Measurements from ENCODE around the gene FAM216A. TPM values are rescaled to one million over a fixed set of nuclear protein-coding genes. Genes with fewer than 3 reads are reported as not detected.
A peak's percentile ranks its signal among the peaks of the same experiment; 100 is the strongest.
"Not testable (repeated sequence)": the region's sequence is repeated elsewhere in the genome, so short reads cannot be mapped to it uniquely, and the experiment has no call there.

Gene FAM216A, protein sequence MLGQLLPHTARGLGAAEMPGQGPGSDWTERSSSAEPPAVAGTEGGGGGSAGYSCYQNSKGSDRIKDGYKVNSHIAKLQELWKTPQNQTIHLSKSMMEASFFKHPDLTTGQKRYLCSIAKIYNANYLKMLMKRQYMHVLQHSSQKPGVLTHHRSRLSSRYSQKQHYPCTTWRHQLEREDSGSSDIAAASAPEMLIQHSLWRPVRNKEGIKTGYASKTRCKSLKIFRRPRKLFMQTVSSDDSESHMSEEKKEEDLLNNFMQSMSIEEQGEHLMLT
- total RNA-seq = 10 to 100 TPM; 14.6 to 17.5 TPM

DNA sequence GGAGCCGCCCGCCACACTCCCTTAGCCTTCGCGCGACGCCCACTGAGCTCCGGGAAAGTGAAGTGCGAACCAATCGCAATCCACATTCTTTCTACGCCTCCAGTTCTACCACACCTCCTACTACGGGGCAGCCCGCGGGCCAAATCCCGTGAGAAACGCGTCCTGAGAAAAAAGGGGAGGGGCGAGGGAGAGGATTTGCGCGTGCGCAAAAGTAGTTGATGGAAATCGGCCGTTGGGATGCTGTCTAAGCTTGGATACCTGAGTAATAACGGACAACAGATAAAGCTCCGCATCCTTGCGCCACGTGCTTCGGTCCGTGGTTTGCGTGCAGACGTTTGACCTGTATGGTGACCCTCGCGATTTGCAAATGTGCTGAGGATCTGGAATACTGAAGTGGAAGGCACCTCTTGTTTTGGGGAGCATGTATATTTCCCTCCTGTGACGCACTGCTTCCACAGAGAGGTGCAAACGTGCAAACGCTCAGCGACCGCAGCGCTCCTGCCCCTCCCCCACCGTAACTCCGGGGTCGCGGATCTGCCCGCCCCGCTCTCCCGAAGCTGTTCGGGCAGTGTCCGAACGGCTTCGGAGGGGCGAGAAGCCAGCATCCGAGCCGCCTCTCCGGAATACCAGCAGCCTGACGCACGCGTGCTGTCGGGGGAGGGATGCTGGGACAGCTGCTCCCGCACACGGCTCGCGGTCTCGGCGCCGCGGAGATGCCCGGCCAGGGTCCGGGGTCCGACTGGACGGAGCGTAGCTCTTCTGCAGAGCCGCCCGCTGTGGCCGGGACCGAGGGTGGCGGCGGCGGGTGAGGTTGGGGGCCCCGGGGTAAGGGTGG, at the start of gene FAM216A, which contains the start of gene GPN3:
Gene FAM216A (plus strand): TSS at position 632 of the 835 bp plus-strand sequence. CDS start 31 bp downstream, at position 663.
Gene GPN3 (minus strand): TSS at position 44 of the 835 bp plus-strand sequence. CDS start 54 bp downstream, outside the sequence.
- H3K4me3 Mint-ChIP-seq = peak within 1 kb of the TSS; percentile 98
- ChIA-PET CTCF (interaction anchor here (0.5 to 7.4 kb wide), 31 partner anchors 8 to 416 kb away, joined by 3 to 69 read pairs (median 4); partner anchors contain the start of genes ARPC3, RAD9B, TCTN1 and VPS29), POLR2A (interaction anchor here (0.6 to 1.5 kb wide), 3 partner anchors 18 to 308 kb away, joined by 3 to 11 read pairs (median 7); partner anchors contain the start of gene ARPC3)
- peak; percentile 98 for DNase-seq
- peaks cover 43% of the 10 kb centered on the region for H3K4me1 Mint-ChIP-seq
- no peaks in the 10 kb centered on the region for H3K9me3 Mint-ChIP-seq
- peak within 1 kb of the TSS; percentile 97 for H3K27ac Mint-ChIP-seq
- H3K27me3 Mint-ChIP-seq = no peaks in the 10 kb centered on the region
- H3K36me3 Mint-ChIP-seq (ENCODE audit: low read depth) = peaks cover 10% of the 10 kb centered on the region

DNA sequence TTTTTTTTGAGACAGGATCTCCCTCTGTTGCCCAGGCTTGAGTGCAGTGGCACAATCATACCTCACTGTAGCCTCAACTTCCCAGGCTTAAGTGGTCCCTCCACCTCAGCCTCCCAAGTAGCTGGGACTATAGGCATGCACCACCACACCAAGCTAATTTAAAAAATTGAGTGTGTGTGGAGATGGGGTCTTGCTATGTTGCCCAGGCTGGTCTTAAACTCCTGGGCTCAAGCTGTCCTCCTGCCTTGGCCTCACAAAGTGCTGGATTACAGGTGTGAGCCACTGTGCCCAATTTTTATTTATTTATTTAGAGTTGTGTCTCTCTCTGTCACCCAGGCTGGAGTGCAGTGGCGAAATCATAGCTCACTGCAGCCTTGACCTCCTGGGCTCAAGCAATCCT, 48.0 kb upstream of the FAM216A start:
- H3K9me3 Mint-ChIP-seq; H3K36me3 Mint-ChIP-seq (ENCODE audit: low read depth); DNase-seq; H3K4me3 Mint-ChIP-seq; H3K4me1 Mint-ChIP-seq; POLR2A ChIA-PET; H3K27ac Mint-ChIP-seq: not testable (repeated sequence)
- H3K27me3 Mint-ChIP-seq = peaks cover 28% of the 10 kb centered on the region
- CTCF ChIA-PET = interaction anchor here (0.6 to 1.5 kb wide), 5 partner anchors 11 to 318 kb away, joined by 3 to 6 read pairs (median 3); no protein-coding TSS in a partner anchor

DNA sequence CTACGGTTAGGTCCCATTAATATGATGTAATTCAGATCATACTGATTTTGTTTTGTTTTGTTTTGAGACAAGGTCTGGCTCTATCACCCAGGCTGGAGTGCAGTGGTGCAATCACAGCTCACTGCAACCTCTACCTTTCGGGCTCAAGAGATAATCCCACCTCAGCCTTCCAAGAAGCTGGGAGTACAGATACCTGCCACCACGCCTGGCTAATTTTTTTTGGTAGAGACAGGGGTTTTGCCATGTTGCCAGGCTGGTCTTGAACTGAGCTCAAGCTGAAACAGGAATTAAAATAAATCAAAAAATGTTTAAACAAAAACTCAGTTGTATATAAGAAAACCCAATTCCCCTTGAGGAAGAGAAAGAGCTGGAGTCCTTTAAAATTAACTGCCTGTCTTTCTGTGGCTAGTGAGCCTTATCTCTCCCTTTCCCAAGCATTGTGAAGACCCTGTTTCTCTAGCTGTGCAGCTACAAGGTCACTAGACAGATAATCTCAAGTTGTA, 47.4 kb upstream of the FAM216A start:
- Mint-ChIP-seq H3K4me1 (no peaks in the 10 kb centered on the region), H3K9me3 (no peaks in the 10 kb centered on the region), H3K36me3 (ENCODE audit: low read depth) (no peaks in the 10 kb centered on the region), H3K4me3 (no peak overlapping the region), H3K27ac (no peak overlapping the region), H3K27me3 (peaks cover 28% of the 10 kb centered on the region)
- ChIA-PET POLR2A (interaction anchor here (0.6 kb wide), 1 partner anchor 91 kb away, joined by 3 read pairs; no protein-coding TSS in a partner anchor), CTCF (interaction anchor here (0.6 to 1.5 kb wide), 5 partner anchors 10 to 319 kb away, joined by 3 to 6 read pairs (median 3); no protein-coding TSS in a partner anchor)
- no peak for DNase-seq

DNA sequence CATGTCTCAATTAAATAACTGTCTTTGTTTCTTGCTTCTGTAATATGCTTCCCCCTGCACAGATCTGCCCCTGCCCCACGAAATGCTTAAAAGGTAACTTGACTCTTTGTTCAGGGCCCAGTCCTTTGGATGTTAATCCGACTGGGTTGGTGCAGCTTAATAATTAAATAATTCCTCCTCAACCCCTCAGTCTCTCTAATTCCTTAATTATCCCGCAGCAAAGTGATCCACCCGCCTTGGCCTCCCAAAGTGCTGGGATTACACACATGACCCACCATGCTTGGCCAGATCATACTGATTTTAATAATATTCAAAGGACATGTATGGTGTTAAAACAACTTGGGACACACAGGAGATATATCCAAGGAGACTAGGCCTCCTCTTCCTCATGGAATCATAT, 46.9 kb upstream of the FAM216A start:
- no peaks in the 10 kb centered on the region for H3K4me1 Mint-ChIP-seq
- CTCF ChIA-PET = interaction anchor here (1.2 to 1.5 kb wide), 3 partner anchors 9 to 320 kb away, joined by 3 to 6 read pairs (median 3); no protein-coding TSS in a partner anchor
- DNase-seq = no peak
- no peak overlapping the region for H3K27ac Mint-ChIP-seq
- H3K27me3 Mint-ChIP-seq = peaks cover 28% of the 10 kb centered on the region
- H3K4me3 Mint-ChIP-seq = no peak overlapping the region
- no peaks in the 10 kb centered on the region for H3K36me3 Mint-ChIP-seq (ENCODE audit: low read depth)
- no peaks in the 10 kb centered on the region for H3K9me3 Mint-ChIP-seq
- POLR2A ChIA-PET = interaction anchor here (0.6 kb wide), 1 partner anchor 92 kb away, joined by 3 read pairs; no protein-coding TSS in a partner anchor

DNA sequence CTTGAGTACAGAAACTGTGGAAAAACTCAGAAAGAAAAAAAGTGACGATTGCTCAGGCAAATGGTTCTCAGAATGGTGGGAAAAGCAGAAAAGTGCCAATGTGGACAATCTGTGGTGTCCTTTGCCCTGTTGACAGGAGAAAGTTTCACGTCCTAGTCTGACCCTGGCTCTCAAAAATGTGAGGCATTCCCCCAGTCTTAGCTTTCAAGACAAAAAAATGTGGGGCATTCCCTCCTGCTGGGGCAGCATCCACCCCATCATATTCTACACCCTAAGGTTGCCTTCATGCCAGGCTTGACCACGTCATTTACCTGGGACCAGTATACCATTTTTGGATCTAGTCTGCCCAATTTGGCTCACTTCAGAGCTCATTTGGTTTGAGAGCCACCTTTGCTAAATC, 44.4 kb upstream of the FAM216A start:
- Mint-ChIP-seq H3K9me3 (no peaks in the 10 kb centered on the region), H3K27me3 (peaks cover 25% of the 10 kb centered on the region), H3K36me3 (ENCODE audit: low read depth) (no peaks in the 10 kb centered on the region), H3K4me3 (no peak overlapping the region), H3K27ac (no peak overlapping the region), H3K4me1 (no peaks in the 10 kb centered on the region)
- ChIA-PET CTCF (interaction anchor here (1.0 kb wide), 1 partner anchor 9 kb away, joined by 5 read pairs; no protein-coding TSS in a partner anchor), POLR2A (no interaction called here)
- no peak for DNase-seq

DNA sequence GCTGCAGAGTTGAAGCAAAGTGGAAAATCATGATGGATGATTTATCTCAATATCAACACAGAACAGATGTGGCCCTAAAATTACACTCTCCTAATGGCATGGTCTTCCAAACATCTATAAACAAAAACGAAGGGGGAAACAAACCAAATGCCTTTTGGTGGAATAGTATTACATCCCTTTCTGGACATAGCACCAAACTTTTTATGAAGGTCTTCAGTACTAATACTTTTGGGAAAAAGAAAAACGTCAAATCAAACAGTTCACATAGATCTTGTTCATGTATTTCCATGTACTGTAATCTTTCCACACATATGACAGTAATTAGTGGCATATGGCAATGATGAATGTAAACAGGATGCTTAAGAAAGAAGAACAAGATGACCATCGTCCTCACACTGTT, 42.2 kb upstream of the FAM216A start:
- CTCF ChIA-PET = interaction anchor here (0.7 kb wide), 1 partner anchor 464 kb away, joined by 3 read pairs; no protein-coding TSS in a partner anchor
- Mint-ChIP-seq H3K9me3 (no peaks in the 10 kb centered on the region), H3K27ac (no peak overlapping the region), H3K36me3 (ENCODE audit: low read depth) (no peaks in the 10 kb centered on the region), H3K4me3 (no peak overlapping the region), H3K27me3 (peaks cover 18% of the 10 kb centered on the region), H3K4me1 (peaks cover 4% of the 10 kb centered on the region)
- DNase-seq = no peak
- POLR2A ChIA-PET = no interaction called here

DNA sequence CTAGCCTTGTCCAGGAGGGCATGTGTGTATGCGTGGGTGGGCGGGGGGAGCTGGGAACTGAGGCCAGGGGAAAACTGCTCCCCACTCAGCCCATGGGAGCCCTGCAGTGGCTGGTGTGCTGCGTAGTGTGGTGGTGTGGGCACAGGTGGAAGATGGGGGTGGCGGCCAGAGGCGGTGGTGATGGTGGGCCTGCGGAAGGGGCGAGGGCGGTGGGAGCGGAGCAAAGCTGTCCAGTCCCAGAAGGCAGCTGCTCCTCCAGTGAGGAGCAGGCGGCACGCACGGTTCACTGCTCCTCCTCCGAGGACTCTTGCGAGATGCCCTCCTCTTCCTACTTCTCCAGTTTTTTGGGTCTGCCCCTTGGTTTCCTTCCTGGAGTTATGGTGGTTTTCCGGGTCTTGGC, 39.0 kb upstream of the FAM216A start:
- CTCF ChIA-PET; H3K27me3 Mint-ChIP-seq; DNase-seq; H3K36me3 Mint-ChIP-seq (ENCODE audit: low read depth); H3K9me3 Mint-ChIP-seq; H3K27ac Mint-ChIP-seq; H3K4me3 Mint-ChIP-seq; POLR2A ChIA-PET: not testable (repeated sequence)
- peaks cover 12% of the 10 kb centered on the region for H3K4me1 Mint-ChIP-seq

DNA sequence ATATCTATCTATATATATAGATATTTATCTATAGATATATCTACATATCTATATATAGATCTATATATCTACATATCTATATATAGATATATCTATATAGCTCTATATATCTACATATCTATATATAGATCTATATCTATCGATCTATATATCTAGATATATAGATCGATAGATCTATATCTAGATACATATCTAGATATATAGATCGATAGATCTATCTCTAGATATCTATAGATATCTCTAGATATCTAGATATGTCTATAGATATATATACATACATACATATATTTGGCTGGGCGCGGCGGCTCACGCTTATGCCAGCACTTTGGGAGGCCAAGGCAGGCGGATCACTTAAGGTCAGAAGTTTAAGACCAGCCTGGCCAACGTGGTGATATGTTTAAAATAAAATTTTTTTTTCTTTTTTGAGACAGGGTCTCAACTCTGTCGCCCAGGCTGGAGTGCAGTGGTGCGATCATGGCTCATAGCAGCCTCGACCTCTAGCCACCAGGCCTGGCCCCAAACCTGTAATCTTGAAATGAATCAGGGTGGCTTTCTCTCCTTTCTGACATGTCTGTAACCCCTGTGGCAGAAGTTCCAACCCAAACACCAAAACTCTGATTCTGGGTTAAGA, 36.6 kb upstream of the FAM216A start:
- peak overlapping the region; percentile 22 for H3K27ac Mint-ChIP-seq
- H3K4me3 Mint-ChIP-seq = no peak overlapping the region
- ChIA-PET POLR2A (interaction anchor here (0.6 to 1.2 kb wide), 3 partner anchors 17 to 145 kb away, joined by 5 to 7 read pairs (median 6); no protein-coding TSS in a partner anchor), CTCF (interaction anchor here (0.6 to 2.1 kb wide), 47 partner anchors 9 to 1302 kb away, joined by 3 to 43 read pairs (median 4); partner anchors contain the start of genes ARPC3, ATP2A2, FAM216A and GPN3)
- DNase-seq = no peak
- H3K27me3 Mint-ChIP-seq = no peaks in the 10 kb centered on the region
- H3K4me1 Mint-ChIP-seq = peaks cover 12% of the 10 kb centered on the region
- no peaks in the 10 kb centered on the region for H3K9me3 Mint-ChIP-seq
- H3K36me3 Mint-ChIP-seq (ENCODE audit: low read depth) = peaks cover 21% of the 10 kb centered on the region

DNA sequence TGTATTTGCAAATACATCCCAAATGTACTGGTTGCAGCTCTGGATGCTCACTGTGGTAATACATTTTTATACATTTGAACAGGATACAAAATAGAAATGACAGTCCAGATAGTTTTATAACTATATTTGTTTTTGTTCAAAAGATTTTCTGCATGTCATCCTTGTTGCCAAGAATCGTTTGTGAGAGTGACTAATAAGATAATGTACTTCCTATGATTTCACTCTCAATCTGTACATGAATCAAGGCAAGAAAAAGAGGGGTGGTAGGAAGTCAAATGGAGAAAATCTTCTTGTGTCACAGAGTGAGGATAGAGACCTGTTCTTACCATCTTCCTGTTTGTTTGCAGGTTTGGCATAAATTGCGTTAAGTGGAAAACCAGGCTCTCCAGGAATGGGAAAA, 32.4 kb upstream of the FAM216A start:
- H3K4me1 Mint-ChIP-seq = peaks cover 10% of the 10 kb centered on the region
- no peaks in the 10 kb centered on the region for H3K27me3 Mint-ChIP-seq
- H3K4me3 Mint-ChIP-seq = no peak overlapping the region
- ChIA-PET CTCF (no interaction called here), POLR2A (no interaction called here)
- no peak overlapping the region for H3K27ac Mint-ChIP-seq
- no peak for DNase-seq
- peaks cover 43% of the 10 kb centered on the region for H3K36me3 Mint-ChIP-seq (ENCODE audit: low read depth)
- no peaks in the 10 kb centered on the region for H3K9me3 Mint-ChIP-seq

DNA sequence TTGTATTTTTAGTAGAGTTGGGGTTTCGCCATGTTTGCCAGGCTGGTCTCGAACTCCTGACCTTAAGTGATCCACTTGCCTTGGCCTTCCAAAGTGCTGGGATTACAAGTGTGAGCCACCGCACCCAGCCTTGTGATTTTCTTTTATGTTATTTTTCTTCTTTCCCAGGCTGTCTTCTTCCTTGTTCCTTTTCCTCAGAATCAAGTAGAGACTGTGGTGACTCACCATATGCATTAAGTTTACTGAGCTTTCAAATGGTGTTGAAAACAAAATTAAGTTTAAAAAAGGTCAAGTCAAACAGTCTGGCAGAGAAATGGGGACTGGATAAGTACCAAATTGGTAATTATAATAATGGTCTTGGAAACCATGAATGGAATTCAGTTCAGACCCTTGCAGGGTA, 24.2 kb upstream of the FAM216A start:
- peaks cover 49% of the 10 kb centered on the region for H3K36me3 Mint-ChIP-seq (ENCODE audit: low read depth)
- peaks cover 36% of the 10 kb centered on the region for H3K4me1 Mint-ChIP-seq
- CTCF ChIA-PET = interaction anchor here (1.4 to 3.5 kb wide), 2 partner anchors 13 kb away, joined by 5 to 11 read pairs; no protein-coding TSS in a partner anchor
- peak overlapping the region; percentile 2 for H3K27ac Mint-ChIP-seq
- H3K4me3 Mint-ChIP-seq = no peak overlapping the region
- no peaks in the 10 kb centered on the region for H3K27me3 Mint-ChIP-seq
- POLR2A ChIA-PET = no interaction called here
- no peaks in the 10 kb centered on the region for H3K9me3 Mint-ChIP-seq
- no peak for DNase-seq

DNA sequence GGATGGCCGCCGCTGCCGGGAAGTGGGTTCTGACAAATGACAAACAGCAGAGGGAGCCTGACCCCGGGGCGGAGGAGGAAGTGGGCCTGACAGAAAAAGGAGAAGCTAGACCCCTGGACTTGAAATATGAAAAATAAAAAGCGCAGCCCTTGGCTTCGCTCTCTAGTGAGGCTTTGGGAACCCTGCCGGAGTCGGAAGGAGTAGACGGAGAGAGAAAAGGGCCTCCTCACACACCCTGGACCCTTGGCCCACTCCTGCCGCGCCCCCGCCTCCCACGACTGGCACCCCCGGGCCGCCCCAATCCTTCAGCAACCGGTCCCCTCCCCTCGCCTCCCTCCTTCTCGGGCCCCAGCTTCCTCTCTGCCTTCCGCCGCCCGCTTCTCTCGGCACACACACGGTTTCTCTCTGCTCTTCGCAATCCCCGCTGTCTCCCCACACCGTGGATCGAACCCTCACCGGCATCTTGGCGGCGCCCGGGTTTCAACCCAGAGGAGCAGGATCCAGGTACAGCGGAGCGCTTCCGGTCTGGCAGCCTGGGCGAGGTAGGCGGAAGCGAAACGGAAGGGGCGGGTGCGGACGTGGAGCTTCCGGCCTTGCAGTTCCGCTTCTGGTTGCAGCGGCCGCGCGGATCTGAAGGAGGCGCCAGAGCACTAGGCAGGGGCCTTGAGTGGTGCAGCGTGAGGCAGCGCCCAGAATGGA, 18.7 kb upstream of the FAM216A start, which contains the start of gene ARPC3:
Gene ARPC3 (minus strand): TSS at position 539 of the 699 bp plus-strand sequence. CDS start 77 bp downstream, at position 462.
- Mint-ChIP-seq H3K9me3 (no peaks in the 10 kb centered on the region), H3K27me3 (no peaks in the 10 kb centered on the region), H3K27ac (peak within 1 kb of the TSS; percentile 100), H3K36me3 (ENCODE audit: low read depth) (peaks cover 36% of the 10 kb centered on the region), H3K4me3 (peak within 1 kb of the TSS; percentile 100), H3K4me1 (peaks cover 49% of the 10 kb centered on the region)
- ChIA-PET POLR2A (interaction anchor here (0.6 to 1.0 kb wide), 5 partner anchors 9 to 148 kb away, joined by 3 to 7 read pairs (median 3); partner anchors contain the start of genes FAM216A, GPN3, RAD9B and VPS29), CTCF (interaction anchor here (0.6 to 5.0 kb wide), 63 partner anchors 9 to 605 kb away, joined by 3 to 69 read pairs (median 4); partner anchors contain the start of genes FAM216A, GPN3, HVCN1 and RAD9B)
- peak; percentile 97 for DNase-seq
